GM12865 (cell line): ENCODE results near the gene LDLRAD4.

Source experiments
- DNase-seq: peaks from one replicate; pipeline ENCODE4 v3.0.0; 2010; ENCODE audit warnings: low read depth
- H3K4me3 ChIP-seq: 2 replicates; pipeline ENCODE4 v1.5.1; 2011; ENCODE audit warnings: mild to moderate bottlenecking, low read depth, low read length, control low read depth
- CTCF ChIP-seq: IDR thresholded peaks from 2 replicates; pipeline ENCODE4 v1.5.1; 2011; ENCODE audit warnings: low read length, control low read depth, low read depth, inconsistent platforms; ENCODE audit not compliant: insufficient read depth; ENCODE audit errors: missing control alignments

The LDLRAD4 gene

GRCh38 chr18:13624563-13625237 lies 406.1 kb downstream of the LDLRAD4 start:
- no peak for DNase-seq
- no peak overlapping the region for H3K4me3 ChIP-seq
- no peak for TF ChIP-seq CTCF

- DNase-seq = no peak
- H3K4me3 ChIP-seq = no peak overlapping the region
- TF ChIP-seq CTCF = no peak
Measured at GRCh38 chr18:13625355-13625754, 406.8 kb downstream of the LDLRAD4 start.

GRCh38 chr18:13625843-13626543 lies 407.4 kb downstream of the LDLRAD4 start:
- no peak for DNase-seq
- no peak overlapping the region for H3K4me3 ChIP-seq
- no peak for TF ChIP-seq CTCF

GRCh38 chr18:13626544-13626908 lies 408.0 kb downstream of the LDLRAD4 start:
- no peak overlapping the region for H3K4me3 ChIP-seq
- TF ChIP-seq CTCF = no peak
- no peak for DNase-seq

- DNase-seq = no peak
- TF ChIP-seq CTCF = no peak
- H3K4me3 ChIP-seq = no peak overlapping the region
Measured at GRCh38 chr18:13627639-13628038, 409.1 kb downstream of the LDLRAD4 start.

- no peak for DNase-seq
- no peak overlapping the region for H3K4me3 ChIP-seq
- no peak for TF ChIP-seq CTCF
Measured at GRCh38 chr18:13628211-13628610, 409.7 kb downstream of the LDLRAD4 start.
